Measurements from ENCODE around the gene SLC2A10.

The SLC2A10 gene

DNA sequence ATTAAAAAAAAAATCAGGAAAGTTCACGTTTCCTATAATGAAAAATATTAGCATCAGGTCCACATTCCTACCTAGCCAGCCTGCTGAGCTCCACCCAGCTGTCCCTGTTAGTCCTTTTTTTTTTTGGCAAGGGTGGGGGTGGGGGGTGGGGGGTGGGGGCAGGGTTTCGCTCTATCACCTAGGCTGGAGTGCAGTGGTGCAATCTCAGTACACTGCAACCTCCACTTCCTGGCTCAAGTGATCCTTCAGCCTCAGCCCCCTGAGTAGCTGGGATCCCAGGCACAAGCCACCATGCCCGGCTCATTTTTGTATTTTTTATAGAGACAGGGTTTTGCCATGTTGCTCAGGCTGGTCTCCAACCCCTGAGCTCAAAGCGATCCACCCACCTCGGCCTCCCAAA, 7.5 kb upstream of the SLC2A10 start:
- in situ Hi-C loops (cut with MboI; ENCODE audit: low sequenced_read_pairs): no loop called here

DNA sequence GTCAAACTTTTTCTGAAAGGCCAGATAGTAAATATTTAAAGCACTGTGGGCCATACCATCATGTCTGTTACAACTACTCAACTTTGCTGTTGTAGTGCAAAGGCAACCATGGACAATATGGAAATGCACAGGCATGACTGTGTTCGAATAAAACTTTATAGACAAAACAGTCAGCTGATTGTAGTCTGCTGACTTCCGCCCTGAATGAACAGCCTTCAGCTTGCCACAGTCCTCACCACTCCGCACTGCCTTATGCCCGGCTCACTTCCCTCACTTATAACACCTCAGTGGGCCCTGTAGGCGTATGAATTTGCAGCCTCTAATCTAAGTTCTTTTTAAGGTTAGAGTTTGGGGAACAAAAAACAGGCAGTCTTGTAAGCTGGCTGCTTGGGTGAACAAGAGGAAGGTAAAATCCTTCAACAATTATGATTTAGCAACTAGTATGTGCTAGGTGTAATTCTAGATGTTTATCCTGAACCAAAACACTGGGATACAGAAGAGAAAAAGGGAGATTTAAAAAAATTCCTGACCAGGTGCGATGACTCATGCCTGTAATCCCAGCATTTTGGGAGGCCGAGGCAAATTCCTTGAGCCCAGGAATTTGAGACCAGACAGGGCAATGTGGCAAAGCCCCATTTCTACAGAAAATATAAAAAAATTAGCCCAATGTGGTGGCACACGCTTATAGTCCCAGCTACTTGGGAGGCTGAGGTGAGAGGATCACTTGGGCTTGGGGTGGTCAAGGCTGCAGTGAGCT, 6.8 kb upstream of the SLC2A10 start:
- in situ Hi-C loops (cut with MboI; ENCODE audit: low sequenced_read_pairs): no loop called here

DNA sequence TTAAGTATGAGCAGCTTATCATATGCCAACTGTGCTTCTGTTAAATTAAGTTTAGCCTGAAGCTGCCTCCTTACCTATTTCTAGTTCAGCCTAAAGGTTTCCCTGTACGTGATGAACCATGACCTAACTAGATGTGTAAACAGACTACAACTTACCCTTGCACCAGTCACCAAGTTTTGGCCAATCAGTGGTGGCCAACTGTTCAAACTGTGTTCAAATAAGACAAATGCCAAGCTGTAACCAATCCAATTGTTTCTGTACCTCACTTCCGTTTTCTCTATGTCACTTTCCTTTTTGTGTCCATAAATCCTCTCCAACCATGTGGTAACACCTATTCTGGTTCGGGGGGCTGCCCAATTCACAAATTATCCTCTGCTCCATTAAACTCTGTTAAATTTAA, 6.0 kb upstream of the SLC2A10 start:
- in situ Hi-C loops (cut with MboI; ENCODE audit: low sequenced_read_pairs): no loop called here

DNA sequence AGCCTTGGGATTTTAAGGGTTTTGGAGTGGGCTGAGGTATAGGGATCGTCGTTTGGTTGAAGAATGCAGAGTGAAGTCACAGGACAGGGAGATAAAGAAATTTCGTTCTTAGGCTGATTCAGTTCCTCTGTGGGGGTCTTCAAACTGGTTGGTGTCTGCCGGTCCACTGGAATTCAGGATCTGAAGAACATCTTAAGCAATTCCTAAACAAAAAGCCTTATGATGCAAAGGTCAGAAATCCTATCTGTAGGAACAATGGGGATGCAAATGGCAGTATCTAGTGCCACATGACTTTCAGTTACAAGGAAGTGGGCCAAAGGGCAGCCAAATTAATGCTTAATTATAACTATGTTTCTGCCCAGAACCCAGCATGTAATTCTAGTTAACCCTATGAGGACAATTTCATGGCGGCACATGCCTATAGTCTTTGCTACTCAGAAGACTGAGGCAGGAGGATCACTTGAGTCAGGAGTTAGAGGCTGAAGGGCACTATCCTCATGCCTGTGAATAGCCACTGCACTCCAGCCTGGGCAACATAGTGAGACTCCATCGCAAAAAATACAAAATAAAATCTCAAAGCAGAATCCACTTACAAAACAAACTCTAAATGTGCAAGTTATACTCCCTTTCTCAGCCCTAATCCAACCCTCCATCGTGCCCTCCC, 4.6 kb upstream of the SLC2A10 start:
- in situ Hi-C loops (cut with MboI; ENCODE audit: low sequenced_read_pairs): no loop called here

DNA sequence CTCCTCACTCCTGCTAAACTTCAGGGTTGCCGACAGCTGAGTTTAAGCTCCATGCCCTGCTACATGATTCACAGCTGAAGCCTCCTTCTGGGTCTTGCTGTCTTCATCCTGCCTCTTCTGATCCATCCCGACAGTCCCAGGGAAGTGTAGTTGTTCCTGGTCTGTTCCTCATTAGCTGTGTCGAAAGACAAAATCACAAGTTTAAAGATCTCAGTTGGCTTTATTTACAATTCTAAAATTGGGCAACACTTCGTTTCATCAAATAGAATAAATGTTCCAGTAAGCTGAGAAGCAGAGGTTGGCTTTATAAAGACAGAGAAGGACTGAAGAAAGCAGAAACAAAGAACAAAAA, 4.1 kb upstream of the SLC2A10 start:
- in situ Hi-C loops (cut with MboI; ENCODE audit: low sequenced_read_pairs): no loop called here

DNA sequence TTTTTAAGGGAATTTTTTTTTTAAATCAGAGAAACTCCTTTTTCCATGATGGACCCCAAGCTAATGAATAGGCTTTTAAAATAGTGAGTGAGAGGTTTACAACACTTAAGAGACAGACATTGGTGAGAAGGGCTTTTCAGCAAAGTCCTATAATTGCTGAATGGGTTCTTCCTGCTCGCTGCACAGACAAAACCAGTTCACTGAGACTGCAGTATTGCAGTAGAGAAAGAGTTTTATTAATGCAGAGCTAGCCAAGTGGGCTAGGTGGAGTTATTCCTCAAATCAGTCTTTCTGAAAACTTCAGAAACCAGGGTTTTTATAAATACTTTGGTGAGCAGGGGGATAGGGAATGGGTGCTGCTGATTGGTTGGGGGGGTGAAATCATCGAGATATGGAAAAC, 3.2 kb upstream of the SLC2A10 start:
- in situ Hi-C loops (cut with MboI; ENCODE audit: low sequenced_read_pairs): no loop called here

DNA sequence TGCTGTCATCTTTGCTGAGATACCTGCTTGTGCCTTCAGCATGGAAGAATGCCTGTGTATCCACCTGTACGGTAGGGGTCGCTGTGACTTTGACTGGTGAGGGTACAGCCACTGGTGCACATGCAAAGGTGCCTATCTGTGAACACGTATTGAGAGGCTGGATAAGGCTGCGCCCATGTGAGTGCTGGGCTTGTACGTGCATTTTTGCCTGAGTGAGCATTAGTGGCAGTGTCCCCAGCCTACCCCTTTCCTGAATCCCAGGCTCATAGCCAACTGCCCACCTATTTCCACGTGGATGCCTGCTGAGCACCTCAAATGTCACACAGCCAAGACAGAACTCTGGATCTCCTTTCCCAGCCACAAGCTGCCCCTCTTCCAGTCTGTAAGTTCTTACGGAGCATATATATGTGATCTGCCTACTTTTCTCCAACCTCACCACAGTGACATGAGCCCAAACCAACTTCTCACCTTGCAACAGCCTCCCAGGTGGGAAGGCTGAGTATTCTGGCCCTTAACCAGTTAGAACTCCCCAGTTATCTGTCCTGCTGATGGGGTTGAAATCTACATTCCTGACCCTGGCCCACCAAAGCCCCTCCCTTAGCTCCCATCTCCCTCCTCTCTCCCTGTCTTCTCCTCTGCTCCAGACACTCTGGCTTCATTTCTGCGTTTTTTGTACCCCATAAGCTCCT, 1.1 kb upstream of the SLC2A10 start:
- in situ Hi-C loops (cut with MboI; ENCODE audit: low sequenced_read_pairs): no loop called here

DNA sequence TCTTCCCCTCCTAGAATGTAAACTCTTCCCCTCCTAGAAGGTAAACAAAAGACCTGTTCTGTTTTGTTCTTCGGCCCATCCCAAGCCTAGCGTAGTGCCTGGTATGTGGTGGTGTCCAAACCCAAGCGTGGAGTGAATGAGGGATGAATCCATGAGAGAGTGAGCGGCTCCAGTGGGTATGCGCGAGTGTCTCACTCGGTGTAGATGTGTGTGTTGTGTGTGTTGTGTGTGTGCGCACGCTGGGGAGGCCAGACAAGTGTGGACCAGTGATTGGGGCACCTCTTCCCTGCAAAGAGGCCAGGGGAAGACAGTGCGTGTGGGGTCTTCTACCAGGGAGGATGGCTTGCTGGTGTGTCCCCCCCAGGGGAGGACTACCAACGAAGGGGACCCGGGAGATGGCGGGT, 392 bp upstream of the SLC2A10 start:
- in situ Hi-C loops (cut with MboI; ENCODE audit: low sequenced_read_pairs): no loop called here

DNA sequence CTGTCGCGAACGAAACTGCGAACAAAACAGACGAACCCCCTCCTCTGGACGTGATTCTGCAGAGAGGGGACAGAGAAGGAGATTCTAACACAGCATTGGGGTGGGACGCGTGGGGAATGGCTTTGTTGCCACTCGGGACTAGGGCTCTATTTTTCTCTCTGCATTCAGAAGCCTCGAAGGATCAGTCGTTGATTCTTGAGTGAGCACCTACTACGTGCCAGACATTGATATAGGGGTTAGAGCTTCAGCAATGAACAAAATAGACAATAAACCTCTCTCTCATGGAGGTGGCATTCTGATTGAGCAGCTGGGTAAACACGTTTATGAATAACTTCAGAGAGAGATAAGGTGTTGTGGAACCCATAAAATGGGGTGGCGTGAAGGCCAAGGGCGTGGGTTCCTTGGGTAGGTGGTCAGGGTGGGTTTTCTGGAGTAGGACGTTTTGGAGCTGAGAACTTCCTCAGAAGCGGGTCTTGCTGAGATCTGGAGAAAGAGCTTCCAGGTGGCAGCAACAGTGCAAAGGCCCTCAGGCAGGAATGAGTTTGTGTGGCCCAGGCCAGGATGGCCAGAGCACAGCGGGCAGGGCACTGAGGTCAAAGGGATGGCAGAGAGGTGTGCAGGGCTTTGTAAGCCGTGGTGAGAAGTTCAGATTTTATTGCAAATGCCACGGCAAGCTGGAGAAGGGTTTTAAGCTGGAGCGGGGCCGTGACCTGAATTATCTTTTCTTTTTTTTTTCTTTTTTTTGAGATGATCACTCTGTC, 884 bp downstream of the SLC2A10 start:
- in situ Hi-C loops (cut with MboI; ENCODE audit: low sequenced_read_pairs): no loop called here

DNA sequence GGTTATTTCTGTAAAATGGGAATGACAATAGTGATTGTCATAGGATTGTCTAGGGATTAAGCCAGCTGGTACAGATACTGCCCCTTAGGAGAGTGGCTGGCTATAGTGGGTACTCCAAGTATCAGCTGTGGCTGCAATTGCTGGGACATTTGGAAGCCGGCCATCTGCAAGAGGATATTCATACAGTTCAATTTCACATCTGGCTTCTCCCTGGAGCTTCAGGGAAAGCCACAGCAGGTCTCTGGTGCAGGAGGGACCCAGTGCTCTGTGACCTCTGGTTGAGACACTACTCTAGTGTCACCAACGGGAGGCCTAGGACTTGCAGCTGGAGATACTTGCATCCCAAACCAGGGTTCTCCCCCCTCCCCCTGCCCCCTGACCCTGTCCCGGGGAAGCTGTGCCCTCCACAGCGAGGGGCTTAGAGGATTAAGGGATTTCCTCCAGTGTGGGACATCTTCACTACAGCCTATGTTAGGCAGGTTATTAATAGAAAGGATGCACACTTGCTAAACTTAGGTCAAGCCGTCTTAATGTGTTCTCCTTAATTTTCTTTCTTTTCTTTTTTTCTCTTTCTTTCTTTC, 2.7 kb downstream of the SLC2A10 start:
- in situ Hi-C loops (cut with MboI; ENCODE audit: low sequenced_read_pairs): no loop called here

DNA sequence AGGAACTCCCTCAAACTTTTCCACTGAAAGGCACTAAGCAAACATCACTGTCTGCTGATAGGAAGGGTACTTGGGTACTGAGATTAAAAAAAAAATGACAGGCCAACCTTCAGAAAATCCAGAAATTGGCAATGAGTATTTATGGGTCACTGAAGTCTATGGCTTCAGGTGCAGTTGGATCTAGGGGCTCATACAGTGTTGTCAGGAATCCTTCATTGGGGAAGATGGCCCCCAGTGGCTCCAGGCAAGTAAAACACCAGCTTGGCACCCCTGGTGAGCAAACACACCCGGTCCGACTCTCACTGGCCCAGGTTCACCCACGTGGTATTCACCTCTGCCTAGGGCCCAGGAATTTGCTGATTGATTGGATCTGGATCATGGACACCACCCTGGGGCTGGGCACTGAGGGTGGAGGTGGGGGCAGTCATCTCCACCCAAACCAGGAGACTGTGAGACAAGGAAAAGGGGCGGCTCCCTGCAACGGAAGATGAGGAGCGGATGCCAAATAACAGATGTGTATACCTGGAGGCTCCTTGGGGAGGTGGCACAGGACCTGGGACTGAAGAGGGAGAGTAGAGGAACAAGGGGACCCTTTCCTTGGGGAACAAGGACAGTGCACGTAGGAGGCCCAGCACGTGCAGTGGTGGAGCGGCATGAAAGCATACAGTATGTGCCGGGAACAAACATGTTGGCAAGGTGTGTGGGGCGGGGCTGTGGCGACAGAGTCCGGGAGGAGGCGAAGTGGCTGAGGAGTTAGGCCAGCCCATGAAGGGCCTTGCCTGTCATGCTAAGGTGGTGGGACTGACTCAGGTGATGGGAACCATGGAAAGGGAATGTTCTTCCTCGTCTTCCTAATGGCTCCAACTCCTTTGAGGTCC, 4.7 kb downstream of the SLC2A10 start:
- in situ Hi-C loops (cut with MboI; ENCODE audit: low sequenced_read_pairs): no loop called here

DNA sequence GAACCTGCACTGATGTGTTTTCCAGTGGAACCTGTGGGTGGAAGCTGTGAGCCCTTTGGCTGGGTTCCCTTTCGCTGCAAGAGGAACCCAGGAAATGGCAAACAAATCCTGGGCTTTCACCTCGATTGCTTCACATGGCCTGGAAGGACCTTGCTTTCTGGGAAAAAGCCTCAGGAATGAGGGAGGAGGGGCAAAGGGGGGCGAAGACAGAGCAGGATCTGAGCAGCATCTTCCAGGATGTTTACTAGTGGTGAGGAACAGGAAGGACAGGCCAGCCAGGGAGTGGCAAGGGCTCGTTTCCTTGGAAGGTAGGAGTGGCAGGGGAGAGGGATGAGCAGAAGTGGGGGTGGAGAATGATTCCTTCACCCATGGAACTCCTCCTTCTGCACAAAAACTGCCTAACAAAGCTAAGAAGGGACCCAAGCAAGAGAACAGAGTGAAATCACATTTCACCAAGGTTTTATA, 5.9 kb downstream of the SLC2A10 start:
- in situ Hi-C loops (cut with MboI; ENCODE audit: low sequenced_read_pairs): no loop called here

DNA sequence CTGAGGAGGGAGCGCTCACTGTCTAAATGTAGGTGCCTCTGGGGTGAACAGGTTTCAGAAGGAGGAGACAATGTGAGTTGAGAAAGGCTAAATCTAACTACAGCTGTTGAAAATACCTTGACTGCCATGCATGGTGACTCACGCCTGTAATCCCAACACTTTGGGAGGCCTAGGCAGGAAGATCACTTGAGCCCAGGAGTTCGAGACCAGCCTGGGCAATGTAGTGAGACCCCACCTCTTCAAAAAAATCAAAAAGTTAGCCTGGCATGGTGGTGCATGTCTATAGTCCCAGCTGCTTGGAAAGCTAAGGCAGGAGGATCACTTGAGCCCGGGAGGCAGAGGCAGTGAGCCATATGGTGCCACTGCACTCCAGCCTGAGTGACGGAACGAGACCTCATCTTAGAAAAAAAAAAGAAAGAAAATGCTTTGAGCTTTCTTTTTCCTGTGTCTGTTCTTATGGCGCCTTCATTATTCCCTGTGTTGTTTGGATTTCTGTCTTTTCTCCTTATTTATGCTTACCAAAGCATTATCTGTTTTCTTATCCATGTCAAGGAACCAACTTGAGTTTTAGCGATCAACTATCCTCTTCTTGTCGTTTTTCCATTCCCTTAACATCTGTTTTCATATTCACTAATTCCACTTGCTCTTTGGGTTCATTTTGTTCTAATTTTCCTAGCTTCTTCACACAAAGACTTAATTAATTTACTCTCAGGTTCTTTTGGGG, 8.5 kb downstream of the SLC2A10 start:
- in situ Hi-C loops (cut with MboI; ENCODE audit: low sequenced_read_pairs): no loop called here

DNA sequence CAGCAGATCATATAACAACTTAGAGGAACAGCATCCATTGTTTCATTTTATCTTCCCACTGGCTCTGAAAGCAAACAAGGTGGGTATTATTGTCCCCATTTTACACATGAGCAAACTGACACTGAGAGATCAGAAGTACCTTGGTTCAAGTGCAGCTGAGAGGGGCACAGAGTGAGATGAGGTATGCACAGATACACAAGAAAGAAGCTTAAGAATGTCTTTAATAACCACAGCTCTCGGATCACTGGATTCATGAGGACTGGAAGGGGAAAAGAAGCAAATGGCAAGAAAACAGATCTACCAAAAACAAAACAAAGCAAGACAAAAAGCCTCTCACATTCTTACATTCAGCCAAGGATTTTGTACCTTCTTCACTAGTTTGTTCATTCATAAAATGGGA, 10.6 kb downstream of the SLC2A10 start:
- in situ Hi-C loops (cut with MboI; ENCODE audit: low sequenced_read_pairs): no loop called here

DNA sequence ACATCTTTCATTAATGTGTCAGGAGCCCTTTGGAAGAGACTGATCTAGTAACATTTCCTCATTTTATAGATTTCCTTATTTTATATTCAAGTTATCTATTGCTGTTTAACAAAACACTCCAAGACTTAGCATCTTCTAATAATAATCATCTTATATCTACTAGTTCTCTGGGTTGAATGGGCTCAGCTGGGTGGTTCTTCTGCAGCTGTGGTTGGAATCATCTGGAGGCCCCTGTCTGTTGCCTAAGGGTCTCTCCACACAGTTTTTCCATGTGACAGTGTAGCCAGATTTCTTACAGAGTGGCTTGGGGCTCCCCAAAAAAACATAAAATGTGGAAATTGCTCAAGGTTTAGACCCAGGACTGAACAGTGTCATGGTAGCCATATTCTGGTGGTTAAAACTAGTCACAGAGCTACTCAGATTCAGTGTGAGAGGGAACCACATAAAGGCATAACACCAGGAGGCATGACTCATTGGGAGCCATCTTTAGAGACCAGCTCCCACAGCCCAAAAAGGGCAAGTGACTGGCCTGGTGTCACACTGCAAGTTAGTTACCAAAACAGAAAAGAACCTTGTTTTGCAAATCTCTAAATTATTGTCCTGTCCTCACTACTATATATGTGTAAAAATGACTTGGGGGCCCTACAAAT, 11.5 kb downstream of the SLC2A10 start:
- in situ Hi-C loops (cut with MboI; ENCODE audit: low sequenced_read_pairs): no loop called here

DNA sequence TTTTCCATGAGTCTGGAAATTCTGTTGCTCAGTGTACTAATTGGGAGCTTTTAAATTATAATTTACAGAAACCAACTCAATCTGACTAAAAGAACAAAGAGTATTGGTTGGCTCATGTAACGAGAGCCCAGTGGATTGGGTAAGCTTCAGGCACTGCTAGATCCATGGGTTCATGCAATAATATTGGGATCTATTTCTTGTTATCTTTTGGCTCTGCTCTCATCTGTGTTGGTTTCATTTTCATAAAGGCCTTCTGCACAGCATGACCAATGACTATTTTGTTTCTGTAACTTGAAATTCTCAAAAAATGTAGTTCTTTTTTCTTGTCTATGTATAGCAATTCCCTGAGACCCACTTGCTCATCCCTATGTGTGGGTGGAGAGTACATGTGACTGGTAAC, 12.0 kb downstream of the SLC2A10 start:
- in situ Hi-C loops (cut with MboI; ENCODE audit: low sequenced_read_pairs): no loop called here

DNA sequence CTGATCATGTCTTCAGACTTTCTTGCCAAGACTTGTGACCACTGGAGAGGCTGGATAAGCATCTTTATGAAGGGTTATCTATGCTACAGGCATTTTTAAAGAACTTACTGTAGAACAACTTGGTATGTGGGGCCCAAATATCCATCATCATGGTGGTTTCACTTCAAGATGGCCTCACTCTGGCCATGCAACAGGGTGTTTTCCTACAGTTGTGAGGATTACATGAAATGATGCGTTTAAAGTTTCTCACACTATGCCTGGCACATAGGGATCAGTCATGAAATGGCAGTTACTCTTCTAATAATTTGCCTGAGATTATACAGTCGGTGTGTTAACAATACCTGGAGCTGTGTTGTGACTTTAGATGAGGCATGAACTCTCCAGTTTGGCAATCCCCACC, 13.0 kb downstream of the SLC2A10 start:
- in situ Hi-C loops (cut with MboI; ENCODE audit: low sequenced_read_pairs): no loop called here

DNA sequence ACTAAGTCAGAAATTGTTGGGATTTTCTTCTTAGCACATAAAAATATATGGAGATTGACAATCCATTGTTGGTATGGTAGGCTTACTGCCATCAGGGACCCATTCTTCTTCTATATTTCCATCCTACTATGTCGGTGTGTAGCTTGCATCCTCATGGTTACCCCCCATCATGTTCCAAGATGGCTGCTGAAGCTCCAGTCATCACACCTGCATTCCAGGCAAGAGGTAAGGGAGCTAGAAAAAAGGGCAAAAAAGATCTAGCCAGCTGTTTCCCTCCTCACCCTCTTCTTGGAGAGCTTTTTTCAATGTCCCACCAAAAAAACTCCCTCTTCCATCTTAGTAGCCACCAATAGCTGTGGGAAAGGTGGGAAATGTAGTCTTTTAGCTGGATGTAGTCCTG, 13.6 kb downstream of the SLC2A10 start:
- in situ Hi-C loops (cut with MboI; ENCODE audit: low sequenced_read_pairs): no loop called here

Measured in HL-60/S4 treated with retinoic acid at 250 ng/mL for 4 days and 3 days (cell line).